Measurements from ENCODE around the gene ALDH1L2.
"Not testable (repeated sequence)": the region's sequence is repeated elsewhere in the genome, so short reads cannot be mapped to it uniquely, and the experiment has no call there.

ALDH1L2 gene

DNA sequence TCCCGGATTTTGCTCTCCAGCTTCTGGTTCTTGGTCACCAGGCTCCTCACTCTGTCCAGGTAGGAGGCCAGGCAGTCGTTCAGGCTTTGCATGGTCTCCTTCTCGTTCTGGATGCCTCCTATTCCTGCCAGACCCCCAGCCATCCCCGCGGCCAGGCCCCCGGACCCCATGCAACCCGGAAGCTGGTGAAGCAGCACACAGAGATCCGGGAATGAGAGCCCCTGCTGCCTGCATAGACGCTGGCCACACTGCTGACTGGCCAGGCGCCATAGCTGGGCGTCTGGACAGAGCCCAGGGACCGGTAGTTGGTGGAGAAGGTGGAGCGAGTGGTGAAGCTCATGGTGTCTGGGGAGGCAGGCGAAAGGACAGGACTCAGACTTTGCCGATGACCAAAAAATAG lies 106.6 kb downstream of the ALDH1L2 start:
- DNase-seq (ENCODE audit: low read depth) = not testable (repeated sequence)

DNA sequence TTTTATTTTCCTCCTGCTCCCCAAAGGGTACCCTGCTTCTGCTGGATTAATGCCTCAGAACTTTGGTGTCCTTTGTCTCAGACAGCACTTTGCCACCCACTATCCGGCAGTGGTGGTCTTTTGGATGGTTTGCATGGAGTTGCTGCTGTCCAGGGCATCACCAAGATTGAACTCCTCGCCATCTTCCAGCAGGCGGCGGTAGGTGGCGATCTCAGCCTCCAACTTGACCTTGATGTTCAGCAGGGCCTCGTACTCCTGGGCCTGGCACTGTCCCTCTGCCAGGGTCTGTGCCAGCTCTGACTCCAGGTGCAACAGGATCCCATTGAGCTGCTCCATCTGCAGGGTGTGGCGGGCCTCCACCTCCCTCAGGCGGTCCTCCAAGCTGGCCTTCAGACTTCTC lies 107.6 kb downstream of the ALDH1L2 start:
- DNase-seq (ENCODE audit: low read depth) = no peak

DNA sequence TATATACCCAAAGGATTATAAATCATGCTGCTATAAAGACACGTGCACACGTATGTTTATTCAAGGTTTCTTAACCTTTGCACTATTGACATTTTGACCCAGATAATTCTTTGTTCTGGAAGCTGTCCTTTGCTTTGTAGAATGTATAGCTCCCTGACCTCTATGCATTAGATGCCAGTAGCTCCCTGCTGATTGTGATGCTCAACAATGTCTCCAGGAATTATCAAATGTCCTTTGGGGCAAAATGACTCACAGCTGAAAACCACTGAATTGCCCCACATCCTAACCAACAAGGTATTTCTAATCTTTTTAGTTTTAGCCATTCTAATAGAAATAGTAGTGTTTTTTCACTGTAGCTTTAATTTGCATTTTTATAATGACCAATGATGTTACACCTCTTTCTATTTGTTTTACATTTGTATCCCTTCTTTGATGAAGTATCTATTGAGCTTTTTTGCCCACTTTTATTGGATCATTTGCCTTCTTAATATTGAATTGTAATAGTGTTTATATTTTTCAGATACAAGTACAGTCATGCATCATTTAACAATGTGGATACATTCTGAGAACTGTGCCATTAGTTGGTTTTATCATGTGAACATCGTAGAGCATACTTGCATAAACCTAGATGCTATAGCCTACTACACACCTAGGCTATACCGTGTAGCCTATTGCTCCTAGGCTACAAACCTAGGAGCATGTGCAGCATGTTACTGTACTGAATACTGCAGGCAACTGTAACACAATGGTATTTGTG lies 108.5 kb downstream of the ALDH1L2 start:
- DNase-seq (ENCODE audit: low read depth) = no peak

DNA sequence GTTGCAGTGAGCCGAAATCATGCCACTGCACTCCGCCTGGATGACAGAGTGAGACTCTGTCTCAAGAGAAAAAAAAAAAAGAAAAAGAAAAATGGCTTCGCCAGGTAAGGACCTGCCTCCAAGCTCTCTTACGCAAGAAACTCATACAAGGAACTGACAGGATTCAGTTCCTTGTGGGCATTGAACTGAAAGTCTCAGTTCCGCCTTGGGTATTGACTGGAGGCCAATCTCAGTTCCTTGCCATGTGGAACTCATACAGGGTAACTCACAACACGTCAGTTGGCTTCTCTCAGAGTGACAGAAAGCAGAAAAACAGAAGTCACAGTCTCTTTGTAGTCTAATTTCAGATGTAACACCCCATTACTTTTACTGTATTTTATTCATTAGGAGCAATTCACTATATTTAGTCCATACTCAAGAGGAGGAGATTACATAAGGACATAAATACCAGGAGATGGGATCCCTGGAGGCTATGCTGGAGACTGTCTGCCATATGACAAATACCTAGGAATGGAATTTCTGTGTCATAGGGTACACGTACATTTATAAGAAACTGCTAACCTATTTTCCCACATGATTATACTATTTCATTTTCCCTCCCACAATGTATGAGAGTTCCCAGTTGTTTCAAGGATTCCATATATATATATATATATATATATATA lies 109.5 kb downstream of the ALDH1L2 start:
- no peak for DNase-seq (ENCODE audit: low read depth)

DNA sequence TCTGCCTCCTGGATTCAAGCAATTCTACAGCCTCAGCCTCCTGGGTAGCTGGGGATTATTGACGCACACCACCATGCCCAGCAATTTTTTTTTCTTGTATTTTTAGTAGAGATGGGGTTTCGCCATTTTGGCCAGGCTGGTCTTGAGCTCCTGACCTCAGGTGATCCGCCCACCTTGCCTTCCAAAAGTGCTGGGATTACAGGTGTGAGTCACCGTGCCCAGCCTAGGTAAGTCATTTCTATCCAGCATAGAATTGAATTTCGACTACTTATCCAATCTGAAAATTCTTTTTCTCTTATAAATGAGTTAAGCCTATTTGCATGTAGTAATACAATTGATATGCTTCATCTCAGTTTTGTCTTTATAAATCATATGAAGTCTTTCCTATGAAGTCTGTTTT lies 111.0 kb downstream of the ALDH1L2 start:
- no peak for DNase-seq (ENCODE audit: low read depth)

DNA sequence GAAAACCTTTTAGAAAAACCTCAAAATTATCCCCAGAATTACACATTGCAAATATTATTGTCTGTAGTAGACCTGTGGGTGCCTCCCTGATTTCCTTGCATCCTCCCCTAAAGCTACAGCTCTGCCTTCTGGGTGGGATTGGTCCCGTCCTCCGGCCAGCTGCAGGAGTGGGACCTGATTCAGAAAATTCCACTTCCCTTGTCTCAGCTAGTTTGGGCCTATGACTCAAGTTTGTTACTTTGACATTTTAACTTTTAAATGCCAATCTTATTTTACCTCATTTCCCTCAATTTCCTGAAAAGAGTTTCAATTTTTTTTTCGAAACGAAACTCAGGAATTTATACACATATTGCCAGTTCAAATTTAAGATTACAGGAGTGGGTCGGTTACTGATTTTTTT lies 113.0 kb downstream of the ALDH1L2 start:
- DNase-seq (ENCODE audit: low read depth) = no peak

All from activated T-cell treated with anti-CD3 and anti-CD28 coated beads for 48 hours (primary cell).